RWPE2 (cell line): Measurements from ENCODE around the gene PTPRN2.

Experiments used
- ATAC-seq: fragments of 200-7000 bp; cut with Tn5 transposase; 3 replicates; pipeline ENCODE4 v1.9.1; 2021; ENCODE audit warnings: low read depth
- DNase-seq: peaks from one replicate; pipeline ENCODE4 v3.0.0-alpha.2; 2020; ENCODE audit warnings: low spot score
- H3K27ac ChIP-seq: fragments of 450-650 bp; 2 replicates; pipeline ENCODE4 v1.5.1; 2017; ENCODE audit warnings: mild to moderate bottlenecking; ENCODE audit not compliant: poor library complexity, severe bottlenecking
- H3K27me3 ChIP-seq: fragments of 250-450 bp; sonication (Bioruptor Pico); 2 replicates; pipeline ENCODE4 v1.5.1; 2021; ENCODE audit warnings: mild to moderate bottlenecking, moderate library complexity; ENCODE audit not compliant: insufficient read depth, poor library complexity, severe bottlenecking
- H3K36me3 ChIP-seq: fragments of 250-450 bp; sonication (Bioruptor Pico); 2 replicates; pipeline ENCODE4 v1.5.1; 2020; ENCODE audit warnings: low read depth, mild to moderate bottlenecking, moderate library complexity
- H3K4me1 ChIP-seq: fragments of 250-450 bp; sonication (Bioruptor Pico); 2 replicates; pipeline ENCODE4 v1.5.1; 2021; ENCODE audit warnings: mild to moderate bottlenecking, moderate library complexity; ENCODE audit not compliant: insufficient read depth, poor library complexity, severe bottlenecking
- H3K4me3 ChIP-seq: fragments of 250-450 bp; sonication (Bioruptor Pico); 2 replicates; pipeline ENCODE4 v1.5.1; 2021; ENCODE audit warnings: mild to moderate bottlenecking, moderate library complexity; ENCODE audit not compliant: severe bottlenecking
- H3K9me3 ChIP-seq: fragments of 250-450 bp; sonication (Bioruptor Pico); 2 replicates; pipeline ENCODE4 v1.5.1; 2021; ENCODE audit warnings: mild to moderate bottlenecking, moderate library complexity; ENCODE audit not compliant: severe bottlenecking
- TF ChIP-seq, protein P1 (sequence below): fragments of 450-650 bp; IDR thresholded peaks from one replicate; pipeline ENCODE4 v1.5.1; 2017; ENCODE audit warnings: mild to moderate bottlenecking, moderate library complexity; ENCODE audit not compliant: poor library complexity, severe bottlenecking

The PTPRN2 gene

GRCh38 chr7:158414486-158414961 is 173.1 kb downstream of the PTPRN2 start:
- DNase-seq, result no peak
- no peak for ATAC-seq
- peaks cover 7% of the 10 kb centered on the region for H3K9me3 ChIP-seq
- H3K4me1 ChIP-seq, result no peaks in the 10 kb centered on the region
- H3K4me3 ChIP-seq, result no peak overlapping the region
- no peaks in the 10 kb centered on the region for H3K27me3 ChIP-seq
- TF ChIP-seq, protein P1, sequence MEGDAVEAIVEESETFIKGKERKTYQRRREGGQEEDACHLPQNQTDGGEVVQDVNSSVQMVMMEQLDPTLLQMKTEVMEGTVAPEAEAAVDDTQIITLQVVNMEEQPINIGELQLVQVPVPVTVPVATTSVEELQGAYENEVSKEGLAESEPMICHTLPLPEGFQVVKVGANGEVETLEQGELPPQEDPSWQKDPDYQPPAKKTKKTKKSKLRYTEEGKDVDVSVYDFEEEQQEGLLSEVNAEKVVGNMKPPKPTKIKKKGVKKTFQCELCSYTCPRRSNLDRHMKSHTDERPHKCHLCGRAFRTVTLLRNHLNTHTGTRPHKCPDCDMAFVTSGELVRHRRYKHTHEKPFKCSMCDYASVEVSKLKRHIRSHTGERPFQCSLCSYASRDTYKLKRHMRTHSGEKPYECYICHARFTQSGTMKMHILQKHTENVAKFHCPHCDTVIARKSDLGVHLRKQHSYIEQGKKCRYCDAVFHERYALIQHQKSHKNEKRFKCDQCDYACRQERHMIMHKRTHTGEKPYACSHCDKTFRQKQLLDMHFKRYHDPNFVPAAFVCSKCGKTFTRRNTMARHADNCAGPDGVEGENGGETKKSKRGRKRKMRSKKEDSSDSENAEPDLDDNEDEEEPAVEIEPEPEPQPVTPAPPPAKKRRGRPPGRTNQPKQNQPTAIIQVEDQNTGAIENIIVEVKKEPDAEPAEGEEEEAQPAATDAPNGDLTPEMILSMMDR, result no peak
- no peak overlapping the region for H3K27ac ChIP-seq
- no peaks in the 10 kb centered on the region for H3K36me3 ChIP-seq

- Histone ChIP-seq H3K27ac (no peak overlapping the region), H3K4me1 (no peaks in the 10 kb centered on the region), H3K9me3 (peaks cover 6% of the 10 kb centered on the region), H3K27me3 (no peaks in the 10 kb centered on the region), H3K4me3 (no peak overlapping the region), H3K36me3 (no peaks in the 10 kb centered on the region)
- TF ChIP-seq, protein P1, result no peak
- no peak for ATAC-seq
- DNase-seq, result no peak
Observed at GRCh38 chr7:158414002-158414401, 173.6 kb downstream of the PTPRN2 start.

DNA sequence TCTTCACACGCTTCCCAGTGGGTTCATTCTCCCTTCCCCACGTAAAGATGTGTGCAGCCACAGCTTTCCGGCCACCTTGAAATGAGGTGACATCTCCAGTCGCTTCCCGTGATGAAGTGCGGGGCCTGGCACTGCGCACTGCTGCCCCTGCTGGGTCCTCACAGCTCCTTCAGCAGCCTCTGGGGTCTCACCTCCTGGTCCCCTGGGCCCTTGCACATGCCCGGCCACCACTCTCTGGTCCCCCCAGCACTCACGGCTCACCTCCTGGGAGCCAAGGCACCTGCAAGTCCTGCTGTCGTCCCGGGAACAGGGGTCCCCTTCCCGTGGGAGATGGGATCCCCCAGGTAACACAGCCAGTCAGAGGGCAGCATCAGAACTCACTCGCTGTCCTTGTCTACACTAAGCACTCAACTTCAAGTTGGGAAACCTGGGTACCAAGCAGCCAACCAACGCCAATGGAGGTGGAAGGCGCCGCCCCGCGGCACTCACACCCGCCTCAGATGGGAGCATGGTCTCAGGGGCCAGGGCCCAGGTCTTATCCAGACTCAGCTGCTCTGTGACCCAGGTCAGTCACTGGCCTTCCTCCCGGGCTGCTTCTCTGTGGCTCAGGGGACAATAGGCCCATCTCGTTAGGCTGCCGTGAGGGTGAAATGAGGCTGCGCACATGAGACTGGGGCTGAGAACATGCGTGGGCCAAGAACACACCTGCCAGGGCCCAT is 176.2 kb downstream of the PTPRN2 start:
- Histone ChIP-seq H3K9me3 (peaks cover 3% of the 10 kb centered on the region), H3K36me3 (no peaks in the 10 kb centered on the region), H3K27ac (no peak overlapping the region), H3K4me1 (no peaks in the 10 kb centered on the region), H3K27me3 (no peaks in the 10 kb centered on the region), H3K4me3 (no peak overlapping the region)
- ATAC-seq, result no peak
- DNase-seq, result no peak
- TF ChIP-seq, protein P1, result no peak

GRCh38 chr7:158410720-158411119 is 176.9 kb downstream of the PTPRN2 start:
- ATAC-seq, result no peak
- Histone ChIP-seq H3K4me3 (no peak overlapping the region), H3K4me1 (no peaks in the 10 kb centered on the region), H3K9me3 (peaks cover 3% of the 10 kb centered on the region), H3K27ac (no peak overlapping the region), H3K36me3 (no peaks in the 10 kb centered on the region), H3K27me3 (no peaks in the 10 kb centered on the region)
- TF ChIP-seq, protein P1, result no peak
- DNase-seq, result no peak

DNA sequence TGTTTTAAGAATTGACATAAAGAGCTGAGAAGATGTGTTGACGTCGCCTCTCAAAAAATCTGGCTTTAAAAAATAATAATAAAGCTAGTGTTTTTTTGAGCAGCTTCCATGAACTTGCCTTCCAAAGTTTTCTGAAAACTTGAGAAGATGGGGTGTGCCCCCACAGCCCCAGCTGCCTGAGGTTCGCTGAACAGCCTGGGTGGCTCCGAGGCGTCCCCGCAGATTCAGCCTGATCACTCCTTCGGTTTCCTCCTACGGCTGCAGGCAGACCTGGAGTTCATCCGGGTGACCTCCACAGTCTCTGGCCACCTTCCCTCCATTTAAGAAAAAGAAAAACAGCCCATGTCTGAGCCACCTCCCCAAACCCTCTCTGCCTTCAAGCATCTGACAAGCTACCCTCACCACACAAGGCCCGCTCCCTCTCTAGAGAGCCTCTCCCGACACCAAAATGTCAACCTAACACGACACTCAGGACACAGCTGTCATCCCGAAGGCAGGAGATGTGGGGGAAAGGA is 177.8 kb downstream of the PTPRN2 start:
- Histone ChIP-seq H3K4me3 (no peak overlapping the region), H3K4me1 (no peaks in the 10 kb centered on the region), H3K27ac (no peak overlapping the region), H3K36me3 (no peaks in the 10 kb centered on the region), H3K27me3 (no peaks in the 10 kb centered on the region), H3K9me3 (peaks cover 3% of the 10 kb centered on the region)
- TF ChIP-seq, protein P1, result no peak
- ATAC-seq, result no peak
- DNase-seq, result no peak
